ENCODE data around the gene SUSD1. TPM values are rescaled to one million over a fixed set of nuclear protein-coding genes. Genes with fewer than 3 reads are reported as not detected.
"Not testable (repeated sequence)": the region's sequence is repeated elsewhere in the genome, so short reads cannot be mapped to it uniquely, and the experiment has no call there.

SUSD1 gene
- total RNA-seq, 1 donor from 2014 or later, result 63.6 TPM

DNA sequence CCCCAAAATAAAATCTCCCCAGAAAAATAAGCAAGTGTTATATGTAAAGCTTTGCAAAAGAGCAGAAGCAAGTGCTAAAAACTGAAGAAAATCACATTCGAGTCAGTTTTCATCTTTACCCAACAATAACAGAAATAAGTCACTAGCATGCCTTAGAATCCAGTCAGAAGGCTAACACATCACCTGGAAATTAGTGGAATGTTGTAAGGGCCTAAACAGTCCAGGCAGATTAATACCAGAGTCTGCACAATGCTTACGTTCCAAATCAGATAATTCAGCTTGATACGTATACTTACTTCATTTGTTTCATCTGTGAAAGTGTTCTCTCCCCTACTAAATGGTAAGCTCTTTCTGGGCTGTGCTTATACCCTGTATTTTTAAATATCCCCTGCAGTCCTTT is 42.7 kb downstream of the SUSD1 start:
- no peak for DNase-seq (ENCODE audit: low spot score in 2 of 2)
- no peak for FAIRE-seq

DNA sequence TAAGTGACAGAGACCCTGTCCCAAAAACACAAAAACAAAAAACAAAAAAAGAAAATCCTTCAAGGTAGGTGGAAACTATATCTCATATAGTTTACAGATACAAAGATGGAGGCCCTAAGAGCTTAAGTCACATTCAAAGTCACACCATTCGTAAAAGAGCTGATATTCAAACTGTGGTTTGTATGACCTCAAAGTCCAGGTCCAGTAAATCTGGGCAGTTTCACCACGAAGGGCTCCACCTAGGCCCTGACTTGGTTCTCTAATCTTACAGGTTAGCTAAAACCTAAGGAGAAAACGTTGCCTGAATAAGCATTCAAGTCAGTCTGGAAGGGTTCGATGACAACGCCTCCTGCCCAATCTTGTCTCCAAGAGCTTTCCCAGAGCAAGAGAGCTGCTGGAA is 44.1 kb downstream of the SUSD1 start:
- FAIRE-seq (no peak), DNase-seq (ENCODE audit: low spot score in 2 of 2) (no peak)

DNA sequence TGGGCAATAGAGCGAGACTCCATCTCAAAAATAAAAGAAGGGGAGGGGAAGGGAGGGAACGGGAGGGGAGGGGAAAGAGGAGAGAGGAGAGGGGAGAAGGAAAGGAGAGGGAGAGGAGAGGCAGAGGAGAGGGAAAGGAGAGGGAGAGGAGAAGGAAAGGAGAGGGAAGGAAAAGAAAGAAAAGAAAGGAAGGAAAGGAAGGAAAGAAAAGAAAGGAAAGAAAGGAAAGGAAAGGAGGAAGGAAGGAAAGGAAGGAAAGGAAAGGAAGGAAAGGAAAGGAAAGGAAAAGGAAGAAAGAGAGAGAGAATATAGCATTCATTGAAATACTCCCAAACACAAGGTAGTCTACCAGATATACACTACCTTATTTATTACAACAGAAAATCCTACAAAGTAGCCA is 44.8 kb downstream of the SUSD1 start:
- no peak for DNase-seq (ENCODE audit: low spot score in 2 of 2)
- FAIRE-seq, result no peak

DNA sequence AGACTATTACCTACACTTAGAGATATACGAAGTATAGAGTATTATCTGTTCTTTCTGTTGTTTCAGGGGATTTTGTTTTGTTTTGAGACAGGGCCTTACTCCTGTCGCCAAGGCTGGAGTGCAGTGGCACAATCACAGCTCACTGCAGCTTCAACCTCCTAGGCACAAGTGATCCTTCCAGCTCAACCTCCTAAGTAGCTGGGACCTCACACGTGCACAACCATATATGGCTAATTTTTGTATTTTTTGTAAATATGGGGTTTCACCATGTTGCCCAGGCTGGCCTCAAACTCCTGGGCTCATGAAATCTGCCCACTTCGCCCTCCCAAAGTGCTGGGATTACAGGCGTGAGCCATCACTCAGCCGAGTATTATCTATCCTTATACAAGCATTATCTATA is 45.9 kb downstream of the SUSD1 start:
- DNase-seq (ENCODE audit: low spot score in 2 of 2) (no peak), FAIRE-seq (no peak)

DNA sequence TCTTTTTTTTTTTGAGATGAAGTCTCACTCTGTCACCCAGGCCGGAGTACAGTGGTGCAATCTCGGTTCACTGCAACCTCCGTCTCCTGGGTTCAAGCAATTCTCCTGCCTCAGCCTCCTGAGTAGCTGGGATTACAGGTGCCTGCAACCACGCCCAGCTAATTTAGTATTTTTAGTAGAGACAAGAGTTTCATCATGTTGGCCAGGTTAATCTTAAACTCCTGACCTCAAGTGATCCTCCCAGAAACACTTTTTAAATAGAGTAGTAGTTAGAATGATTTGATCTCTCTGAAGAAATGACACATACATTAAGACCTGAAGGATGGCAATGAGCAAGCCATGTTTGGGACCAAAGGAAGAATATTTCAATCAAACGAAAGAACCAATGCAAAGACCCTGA is 46.7 kb downstream of the SUSD1 start:
- DNase-seq (ENCODE audit: low spot score in 2 of 2); FAIRE-seq: not testable (repeated sequence)

DNA sequence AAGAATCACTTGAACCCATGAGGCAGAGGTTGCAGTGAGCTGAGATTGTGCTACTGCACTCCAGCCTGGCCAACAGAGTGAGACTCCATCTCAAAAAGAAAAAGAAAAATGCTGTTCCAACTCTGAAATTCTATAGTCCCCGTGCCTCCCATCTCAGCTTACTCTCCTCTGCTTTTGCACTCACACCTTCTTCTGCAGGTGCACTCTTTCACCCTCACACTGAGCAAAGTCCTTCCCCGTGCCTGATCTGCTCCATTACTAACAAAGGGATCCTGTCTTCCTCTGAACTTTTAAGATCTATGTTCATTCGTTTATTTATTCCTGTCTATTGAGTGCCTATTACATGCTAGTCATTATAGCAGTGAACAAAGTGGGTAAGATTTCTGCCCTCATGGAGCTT is 47.8 kb downstream of the SUSD1 start:
- no peak for FAIRE-seq
- no peak for DNase-seq (ENCODE audit: low spot score in 2 of 2)

DNA sequence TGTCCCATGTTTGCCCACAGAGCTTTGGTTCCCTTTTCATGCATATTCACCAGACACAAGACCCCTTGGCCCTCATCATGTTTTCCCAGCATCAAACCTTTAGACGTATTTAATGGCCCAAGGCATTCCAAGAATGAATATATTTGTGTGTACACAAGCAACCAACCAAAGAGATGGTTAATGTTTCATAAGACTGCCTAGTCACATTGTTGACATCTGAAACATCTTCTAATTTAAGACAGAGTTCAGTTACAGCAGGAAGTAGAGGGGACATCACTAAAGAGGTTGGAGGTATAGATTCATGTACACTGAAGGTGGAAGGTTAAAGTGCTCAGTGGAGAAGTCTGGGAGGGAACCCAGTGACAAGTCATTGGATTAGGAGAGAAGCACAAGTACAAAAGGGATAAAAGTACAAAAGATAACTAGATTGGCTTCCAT is 49.1 kb downstream of the SUSD1 start:
- FAIRE-seq, result no peak

DNA sequence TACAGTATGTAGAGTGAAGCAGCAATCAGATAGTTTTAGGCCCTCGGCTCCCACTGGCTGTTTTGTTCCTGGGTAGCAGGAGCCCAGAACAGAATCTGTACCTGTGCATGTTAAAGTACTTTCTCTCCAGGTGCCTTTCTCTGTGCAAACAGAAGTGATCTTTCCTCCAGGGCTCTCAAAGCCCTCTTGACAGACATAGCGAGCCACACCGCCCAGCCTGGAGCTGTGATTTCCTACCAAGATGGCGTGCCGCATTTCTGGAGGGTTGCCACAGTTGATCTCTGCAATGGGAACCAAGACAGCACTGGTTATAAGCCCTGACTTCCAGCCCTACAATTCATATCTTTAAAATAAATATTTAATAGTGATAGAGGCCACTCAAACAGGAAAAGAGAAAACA is 50.9 kb downstream of the SUSD1 start:
- no peak for DNase-seq (ENCODE audit: low spot score in 2 of 2)
- FAIRE-seq, result no peak

More for the DNA sequence above, 49.1 kb downstream of the SUSD1 start:
- no peak for DNase-seq (ENCODE audit: low spot score in 2 of 2)

DNA sequence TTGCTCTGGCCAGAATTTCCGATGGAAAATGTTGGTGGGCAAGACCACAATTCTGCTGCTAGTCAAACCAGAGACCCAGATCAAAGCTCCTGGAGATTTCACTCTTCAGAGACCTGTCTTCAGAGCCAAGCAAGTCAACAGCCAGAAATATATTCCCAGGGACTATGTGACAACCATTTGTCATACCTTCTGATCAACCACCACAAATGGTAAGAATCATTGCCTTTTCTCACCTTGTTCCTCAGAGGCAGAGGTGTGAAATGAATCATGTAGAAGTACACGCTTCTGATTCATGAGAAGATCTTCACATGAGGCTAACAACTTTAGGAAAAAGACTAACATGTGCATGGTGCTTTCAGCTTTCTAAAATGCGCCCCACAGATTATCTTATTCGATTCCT is 53.5 kb downstream of the SUSD1 start:
- no peak for FAIRE-seq
- no peak for DNase-seq (ENCODE audit: low spot score in 2 of 2)

DNA sequence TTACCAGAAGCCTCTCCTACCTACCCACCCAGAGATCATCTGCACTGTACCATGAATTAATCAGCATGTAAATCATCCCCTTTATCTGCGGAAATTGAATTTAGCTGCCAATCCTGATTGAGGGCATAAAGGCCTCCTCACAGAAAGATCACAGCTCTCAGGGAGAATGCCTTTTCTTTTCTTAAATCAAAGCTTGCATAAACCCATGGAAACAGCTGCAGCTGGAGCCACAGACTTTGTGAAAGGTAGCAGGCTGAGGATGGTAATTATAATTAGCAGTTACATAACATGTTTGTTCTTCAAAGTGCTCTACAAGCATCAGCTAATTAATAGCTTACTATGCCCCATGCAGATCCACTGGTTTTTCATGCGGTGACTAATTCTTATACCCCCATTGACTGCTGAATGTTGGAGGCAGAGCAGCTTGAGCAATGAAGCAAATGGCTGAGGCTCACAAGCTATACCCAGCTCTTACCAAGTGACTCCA is 54.6 kb downstream of the SUSD1 start:
- FAIRE-seq (no peak), DNase-seq (ENCODE audit: low spot score in 2 of 2) (no peak)

DNA sequence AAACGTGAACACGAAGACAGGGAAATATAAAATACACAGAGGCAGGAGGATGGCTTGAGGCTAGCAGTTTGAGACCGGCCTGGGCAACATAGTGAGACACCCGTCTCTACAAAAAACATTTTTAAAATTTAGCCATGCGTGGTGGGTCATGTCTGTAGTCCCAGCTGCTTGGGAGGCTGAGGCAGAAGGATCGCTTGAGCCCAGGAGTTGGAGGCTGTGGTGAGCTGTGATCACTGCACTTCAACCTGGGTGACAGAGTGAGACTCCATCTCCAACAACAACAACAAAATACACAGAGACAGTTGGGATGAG is 55.1 kb downstream of the SUSD1 start:
- DNase-seq (ENCODE audit: low spot score in 2 of 2) (no peak), FAIRE-seq (no peak)

DNA sequence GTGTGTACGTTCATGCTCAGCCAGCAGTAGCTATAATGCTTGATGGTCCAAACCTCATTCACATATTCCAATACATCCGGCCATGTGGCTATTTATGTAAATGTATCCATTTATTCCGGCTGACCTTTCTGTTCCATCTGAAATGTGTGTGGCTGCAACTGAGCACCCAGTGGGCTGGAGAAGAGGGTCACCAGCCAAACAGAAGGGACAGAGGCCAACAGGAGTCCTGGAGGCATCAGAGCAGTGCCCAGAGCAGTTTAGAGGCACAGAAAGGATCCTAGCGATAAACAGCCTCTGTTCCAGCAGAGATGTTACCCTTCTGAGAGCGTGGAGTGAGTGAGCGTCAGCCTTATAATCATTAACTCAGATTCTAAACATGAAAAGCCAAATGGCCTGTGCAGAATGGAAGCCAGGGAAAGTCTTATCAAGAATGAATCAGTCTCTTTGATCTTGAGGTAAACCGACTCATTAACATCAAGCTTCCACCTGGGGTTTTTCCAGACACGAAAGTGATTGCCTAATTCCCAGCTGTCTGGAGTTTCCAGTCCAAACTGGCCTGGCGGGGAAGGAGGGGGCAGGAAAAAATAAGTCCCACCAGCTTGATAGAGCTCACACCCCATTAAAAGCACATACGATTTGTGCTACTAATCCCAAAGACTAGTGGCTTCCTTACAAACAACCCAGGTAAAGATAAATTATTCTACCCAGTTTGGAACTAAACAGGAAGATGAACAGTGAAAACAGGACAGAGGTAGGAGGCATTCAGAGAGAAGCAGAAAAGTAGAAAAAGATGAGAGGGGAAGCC is 55.7 kb downstream of the SUSD1 start:
- DNase-seq (ENCODE audit: low spot score in 2 of 2), result no peak
- FAIRE-seq, result no peak

DNA sequence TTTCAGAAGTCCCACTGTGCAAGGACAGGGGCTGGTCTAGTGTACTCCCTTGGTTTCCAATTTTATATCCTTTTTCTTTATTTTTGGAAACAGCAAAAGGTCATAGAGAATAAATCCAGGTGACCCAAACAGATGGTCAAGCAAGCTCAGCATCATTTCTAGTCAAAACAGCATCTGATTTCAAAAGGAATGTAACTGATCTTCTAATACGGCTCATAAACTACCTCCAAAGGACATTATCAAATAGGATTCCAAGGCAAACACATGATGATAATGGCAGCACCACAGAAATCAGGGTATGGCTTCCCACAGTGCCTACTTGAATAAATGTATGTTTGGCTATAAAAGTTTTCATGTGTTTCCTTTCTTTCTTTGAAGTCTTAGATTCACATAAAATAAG is 57.1 kb downstream of the SUSD1 start:
- no peak for FAIRE-seq
- DNase-seq (ENCODE audit: low spot score in 2 of 2), result no peak

DNA sequence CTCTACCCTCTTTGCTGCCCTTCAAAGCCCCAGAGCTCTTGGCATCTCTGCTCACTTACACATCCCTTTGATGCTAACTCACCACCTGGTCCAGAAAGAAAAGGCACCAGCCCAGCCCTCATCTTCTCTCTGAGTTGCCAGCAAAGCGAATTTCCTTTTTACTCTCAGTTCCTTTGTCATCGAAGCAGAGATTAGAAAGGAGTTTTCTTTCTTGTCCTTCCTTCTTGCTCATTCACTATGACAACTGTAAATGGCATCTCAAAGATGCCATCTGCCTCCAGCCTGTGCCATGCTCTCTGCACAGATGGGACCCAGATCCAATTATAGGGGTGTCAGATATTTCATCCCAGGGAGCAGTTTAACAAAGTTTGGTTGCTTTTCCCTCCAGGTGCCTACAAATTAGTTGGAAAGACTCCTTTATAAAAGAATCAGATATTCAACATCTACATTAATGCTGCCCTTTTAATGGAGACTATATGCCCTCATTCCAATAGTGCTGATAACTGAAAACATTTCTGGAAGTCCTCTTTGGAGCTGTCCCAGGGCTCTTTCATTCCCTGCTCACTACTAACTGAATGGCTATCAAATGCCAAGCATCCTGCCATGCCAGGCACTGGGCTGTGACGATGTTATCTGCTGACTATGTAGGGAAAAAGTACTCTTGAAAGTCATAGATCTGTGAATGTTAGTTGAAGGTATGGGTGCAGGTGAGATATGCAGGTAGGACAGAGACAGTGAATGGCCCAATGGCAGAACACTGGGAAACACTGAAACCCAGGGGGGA is 58.9 kb downstream of the SUSD1 start:
- FAIRE-seq, result no peak
- DNase-seq (ENCODE audit: low spot score in 2 of 2), result no peak

DNA sequence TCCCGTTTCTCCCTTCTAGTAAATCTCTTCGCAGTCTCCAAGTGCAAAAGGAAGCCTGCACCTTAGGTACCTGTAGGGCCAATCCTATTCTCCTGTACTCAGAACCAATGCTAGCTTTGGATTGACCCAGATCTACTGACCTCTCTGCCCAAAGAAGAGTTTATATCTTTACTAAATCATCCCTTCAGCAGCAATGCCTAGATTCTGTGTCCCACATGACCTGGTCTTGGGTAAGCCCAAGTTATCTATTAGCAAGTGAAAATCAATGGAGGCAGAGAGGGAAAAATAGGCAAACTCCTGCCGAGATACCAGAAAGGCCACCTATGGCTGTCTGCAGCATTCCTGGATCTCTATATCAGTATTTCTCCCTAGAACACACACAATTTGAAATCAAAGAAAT is 60.0 kb downstream of the SUSD1 start:
- DNase-seq (ENCODE audit: low spot score in 2 of 2) (no peak), FAIRE-seq (no peak)

DNA sequence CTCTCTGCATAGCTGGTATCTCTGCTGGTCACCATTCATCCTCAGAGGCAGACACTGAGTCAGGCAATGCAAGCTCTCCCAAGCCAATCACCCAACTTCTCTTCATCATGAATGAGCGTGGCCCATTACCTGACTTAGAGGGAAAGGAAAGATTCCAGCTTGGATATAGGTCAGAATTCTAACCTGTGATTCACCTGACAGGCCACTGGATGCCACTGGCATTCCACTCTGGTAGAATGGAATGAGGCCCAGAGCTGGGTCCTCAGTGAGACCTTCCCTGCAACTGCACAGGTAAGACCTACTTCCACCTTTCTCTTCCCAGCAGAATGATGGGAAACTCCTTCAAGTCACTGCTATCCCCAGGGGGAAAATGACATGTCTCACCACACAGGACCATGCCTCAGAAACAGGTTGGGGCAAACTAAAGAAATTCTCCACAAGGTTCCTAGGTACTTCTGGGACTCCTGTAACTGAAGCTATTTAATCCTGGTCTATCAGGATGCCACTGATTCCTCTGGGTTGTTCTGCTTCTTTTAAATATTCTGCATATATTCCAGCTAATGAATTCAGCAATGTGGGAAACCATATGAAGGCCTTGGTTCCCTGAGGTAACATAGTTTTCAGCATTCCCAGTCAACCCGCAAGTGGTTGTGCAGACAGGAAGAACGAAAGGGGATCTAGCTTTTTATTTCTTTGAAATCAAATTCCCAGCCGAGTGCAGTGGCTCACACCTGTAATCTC is 62.0 kb downstream of the SUSD1 start:
- no peak for FAIRE-seq
- DNase-seq (ENCODE audit: low spot score in 2 of 2), result no peak

DNA sequence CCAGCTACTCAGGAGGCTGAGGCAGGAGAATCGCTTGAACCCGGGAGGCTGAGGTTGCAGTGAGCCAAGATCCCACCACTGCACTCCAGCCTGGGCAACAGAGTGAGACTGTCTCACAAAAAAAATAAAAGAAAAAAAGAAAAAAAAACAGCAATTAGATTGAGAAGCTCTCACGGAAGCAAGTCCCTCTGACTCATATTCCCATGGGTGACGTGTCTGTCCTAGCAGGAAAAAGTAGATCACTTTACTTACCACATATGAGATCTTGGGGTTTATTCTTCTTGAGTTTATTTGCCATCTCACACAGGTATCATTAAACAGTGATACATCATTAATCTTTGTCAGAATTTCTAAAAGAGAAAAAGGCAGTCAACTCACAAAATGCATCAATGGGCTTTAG is 62.6 kb downstream of the SUSD1 start:
- FAIRE-seq (no peak), DNase-seq (ENCODE audit: low spot score in 2 of 2) (no peak)

DNA sequence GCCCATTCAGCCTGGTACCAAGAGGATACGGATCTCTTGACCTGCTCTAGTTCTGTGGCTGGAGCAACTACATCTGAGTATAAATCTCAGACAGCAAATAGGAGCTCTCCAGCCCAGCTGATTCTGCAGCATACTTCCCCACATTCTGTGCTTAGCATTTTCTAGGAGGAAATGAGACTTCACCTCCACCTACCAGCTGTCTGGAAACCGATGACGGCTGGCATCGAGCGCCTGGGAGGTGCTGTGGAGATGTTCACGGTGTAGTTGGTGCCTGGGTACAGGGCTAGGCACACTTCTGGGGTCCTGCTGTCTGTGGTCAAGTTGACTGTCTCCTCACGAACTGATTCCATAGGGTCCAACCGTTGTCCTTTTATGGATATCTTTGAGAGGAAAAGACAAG is 63.6 kb downstream of the SUSD1 start:
- FAIRE-seq, result no peak
- no peak for DNase-seq (ENCODE audit: low spot score in 2 of 2)

DNA sequence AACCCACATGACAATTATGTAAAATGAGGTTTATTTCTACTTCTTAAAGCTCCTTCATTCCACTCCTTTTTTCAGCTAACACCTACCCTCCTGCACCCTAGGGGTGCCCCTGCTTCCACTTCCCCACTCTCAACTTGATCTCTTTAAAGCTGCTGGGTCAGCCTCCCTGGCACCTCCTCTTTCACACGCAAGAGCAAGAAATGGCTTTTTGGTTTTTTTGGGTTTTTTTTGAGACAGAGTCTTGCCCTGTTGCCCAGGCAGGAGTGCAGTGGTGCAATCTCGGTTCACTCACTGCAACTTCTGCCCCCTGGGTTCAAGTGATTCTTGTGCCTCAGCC is 64.4 kb downstream of the SUSD1 start:
- no peak for FAIRE-seq
- DNase-seq (ENCODE audit: low spot score in 2 of 2), result no peak

DNA sequence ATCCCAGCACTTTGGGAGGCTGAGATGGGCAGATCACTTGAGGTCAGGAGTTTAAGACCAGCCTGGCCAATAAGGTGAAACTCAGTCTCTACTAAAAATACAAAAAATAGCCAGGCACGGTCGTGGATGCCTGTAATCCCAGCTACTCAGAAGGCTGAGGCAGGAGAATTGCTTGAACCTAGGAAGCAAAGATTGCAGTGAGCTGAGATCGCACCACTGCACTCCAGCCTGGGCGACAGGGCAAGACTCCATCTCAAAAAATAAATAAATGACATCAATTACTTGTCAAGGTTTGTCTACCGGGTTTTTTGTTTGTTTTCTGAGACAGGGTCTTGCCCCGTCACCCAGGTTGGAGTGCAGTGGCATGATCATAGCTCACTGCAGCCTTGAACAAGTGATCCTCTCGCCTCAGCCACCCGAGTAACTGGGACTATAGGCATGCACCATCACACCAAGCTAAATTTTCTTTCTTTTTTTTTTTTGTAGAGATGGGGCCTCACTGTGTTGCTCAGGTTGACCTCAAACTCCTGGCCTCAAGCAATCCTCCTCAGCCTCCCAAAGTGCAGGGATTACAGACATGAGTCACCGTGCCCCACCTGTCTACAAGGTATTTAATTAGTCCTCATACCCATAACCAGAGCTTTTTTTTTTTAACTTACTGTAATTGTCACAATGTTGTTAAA is 64.9 kb downstream of the SUSD1 start:
- FAIRE-seq (no peak), DNase-seq (ENCODE audit: low spot score in 2 of 2) (no peak)

DNA sequence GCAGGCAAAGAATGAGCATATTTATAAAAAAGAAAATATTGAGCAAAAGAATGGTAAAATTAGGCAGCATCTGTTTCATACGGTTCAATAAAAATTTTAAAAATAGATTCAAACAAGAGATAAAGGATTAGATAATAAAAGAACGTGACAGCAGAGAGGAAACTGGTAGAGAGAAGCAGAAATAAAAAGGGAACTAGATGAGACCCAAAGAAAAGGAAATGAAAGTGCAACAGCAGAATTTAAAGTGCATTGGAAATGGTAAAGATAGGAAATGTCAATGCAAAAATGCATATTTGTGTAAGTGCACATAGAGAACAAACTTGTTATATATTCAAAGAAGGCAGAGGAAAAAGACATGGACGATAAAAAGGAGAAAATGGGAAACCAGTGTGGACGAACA is 70.2 kb downstream of the SUSD1 start:
- DNase-seq (ENCODE audit: low spot score in 2 of 2), result no peak
- no peak for FAIRE-seq
